A673 (cell line): Measurements from ENCODE around the gene NEURL1B.

ENCODE experiments used
- CTCF ChIP-seq: fragments of 300-800, 200-600 bp; sonication (generic); conservative IDR thresholded peaks from 2 replicates; pipeline ENCODE4 v1.5.1; 2017; ENCODE audit warnings: low read depth, mild to moderate bottlenecking, antibody characterized with exemption, low read length, moderate library complexity, mixed read lengths
- EZH2 ChIP-seq: fragments of 200-600 bp; sonication (generic); IDR thresholded peaks from 2 replicates; pipeline ENCODE4 v1.6.1; 2017; ENCODE audit warnings: borderline replicate concordance, low read depth, mild to moderate bottlenecking, mixed read lengths, antibody characterized with exemption, low read length; ENCODE audit not compliant: poor library complexity, severe bottlenecking

- TF ChIP-seq CTCF (no peak), EZH2 (no peak)
These were observed 49.4 kb downstream of the NEURL1B start for GRCh38 chr5:172690258-172691075.
